OCI-LY1 (cell line): ENCODE results near the gene MEFV.

Experiments used
- H2AFZ ChIP-seq: fragments of 200-600 bp; sonication (generic), shearing (Covaris generic); 2 replicates; pipeline ENCODE4 v1.6.0; 2014; ENCODE audit warnings: antibody characterized with exemption, mild to moderate bottlenecking, low read length
- H3F3A ChIP-seq: fragments of 200-600 bp; sonication (generic), shearing (Covaris generic); 2 replicates; pipeline ENCODE4 v1.6.0; 2014; ENCODE audit warnings: mild to moderate bottlenecking, antibody characterized with exemption, low read length, moderate library complexity; ENCODE audit not compliant: insufficient read depth
- H3K27ac ChIP-seq: fragments of 200-600 bp; sonication (generic); 2 replicates; pipeline ENCODE4 v1.5.1; 2014; ENCODE audit warnings: low read length, mixed run types, mild to moderate bottlenecking, low read depth; ENCODE audit not compliant: poor library complexity, severe bottlenecking
- H3K27me3 ChIP-seq: fragments of 200-600 bp; sonication (generic); 2 replicates; pipeline ENCODE4 v1.6.0; 2014; ENCODE audit warnings: antibody characterized with exemption, mild to moderate bottlenecking, low read length, moderate library complexity; ENCODE audit not compliant: insufficient read depth
- H3K36me3 ChIP-seq: fragments of 200-600 bp; sonication (generic); 2 replicates; pipeline ENCODE4 v1.6.1; 2014; ENCODE audit warnings: mild to moderate bottlenecking, antibody characterized with exemption, low read length, moderate library complexity, mixed read lengths; ENCODE audit not compliant: insufficient read depth
- H3K4me1 ChIP-seq: fragments of 200-600 bp; sonication (generic); 2 replicates; pipeline ENCODE4 v1.5.1; 2014; ENCODE audit warnings: mild to moderate bottlenecking, low read length, moderate library complexity; ENCODE audit not compliant: insufficient read depth, severe bottlenecking
- H3K4me2 ChIP-seq: fragments of 200-600 bp; sonication (generic), shearing (Covaris generic); 2 replicates; pipeline ENCODE4 v1.6.1; 2014; ENCODE audit warnings: low read length
- H3K4me3 ChIP-seq: fragments of 200-600 bp; sonication (generic); 2 replicates; pipeline ENCODE4 v1.5.1; 2014; ENCODE audit warnings: low read length, low read depth, mild to moderate bottlenecking, mixed read lengths; ENCODE audit not compliant: poor library complexity, severe bottlenecking
- H3K79me2 ChIP-seq: fragments of 200-600 bp; shearing (Covaris generic); 2 replicates; pipeline ENCODE4 v1.6.1; 2016; ENCODE audit warnings: mixed run types, low read length, mixed read lengths; ENCODE audit not compliant: insufficient read depth
- H3K9ac ChIP-seq: fragments of 200-600 bp; sonication (generic), shearing (Covaris generic); 2 replicates; pipeline ENCODE4 v1.6.1; 2014; ENCODE audit warnings: mild to moderate bottlenecking, low read length, mixed read lengths
- H3K9me2 ChIP-seq: fragments of 200-600 bp; sonication (generic), shearing (Covaris generic); 2 replicates; pipeline ENCODE4 v1.6.1; 2014; ENCODE audit warnings: low read depth, mild to moderate bottlenecking, low read length, mixed read lengths
- H3K9me3 ChIP-seq: fragments of 200-600 bp; shearing (Covaris generic); 2 replicates; pipeline ENCODE4 v1.6.1; 2014; ENCODE audit warnings: low read length, mixed read lengths
- H4K20me1 ChIP-seq: fragments of 200-600 bp; sonication (generic), shearing (Covaris generic); 2 replicates; pipeline ENCODE4 v1.6.0; 2016; ENCODE audit warnings: mild to moderate bottlenecking, low read length; ENCODE audit not compliant: insufficient read depth
- EZH2 ChIP-seq: fragments of 200-600 bp; sonication (generic), shearing (Covaris generic); IDR thresholded peaks from 2 replicates; pipeline ENCODE4 v1.8.0; 2017; ENCODE audit warnings: borderline replicate concordance, mixed run types, mild to moderate bottlenecking, antibody characterized with exemption, low read length, moderate library complexity, mixed read lengths
- TF ChIP-seq, protein P1 (sequence below): fragments of 200-600 bp; sonication (generic), shearing (Covaris generic); IDR thresholded peaks from 2 replicates; pipeline ENCODE4 v1.5.1; 2017; ENCODE audit warnings: mild to moderate bottlenecking, antibody characterized with exemption, low read length, moderate library complexity, mixed read lengths

Gene MEFV

DNA sequence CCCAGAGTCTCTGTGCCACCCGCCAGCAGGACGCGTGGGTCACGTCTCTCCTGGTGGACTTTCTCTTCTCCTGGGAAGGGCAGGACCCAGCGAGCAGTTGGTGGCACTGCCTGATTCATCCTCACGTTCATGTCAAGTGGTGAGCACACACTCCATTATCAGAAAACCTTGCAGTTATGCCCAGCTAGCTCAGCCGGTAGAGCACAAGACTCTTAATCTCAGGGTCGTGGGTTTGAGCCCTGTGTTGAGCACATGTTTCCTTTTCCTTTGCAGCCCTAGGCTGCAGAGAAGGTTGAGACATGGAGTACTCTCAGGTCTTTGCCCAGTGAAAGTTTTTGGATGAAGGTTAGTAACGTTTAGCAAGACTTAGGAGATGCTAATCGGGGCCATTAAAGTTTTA, 60.5 kb downstream of the MEFV start:
- Histone ChIP-seq H3K9ac (no peak overlapping the region), H3K9me2 (no peaks in the 10 kb centered on the region), H3K79me2 (no peaks in the 10 kb centered on the region), H3K4me3 (no peak overlapping the region), H3F3A (no peaks in the 10 kb centered on the region), H3K9me3 (no peaks in the 10 kb centered on the region), H4K20me1 (no peaks in the 10 kb centered on the region), H3K4me1 (no peaks in the 10 kb centered on the region), H3K27ac (no peak overlapping the region), H3K27me3 (0 out of 2 replicates have a peak, but pooled peaks cover 5% of the 10 kb centered on the region), H3K4me2 (no peak overlapping the region), H2AFZ (no peak overlapping the region), H3K36me3 (no peaks in the 10 kb centered on the region)
- TF ChIP-seq EZH2, result no peak
- TF ChIP-seq, protein P1, sequence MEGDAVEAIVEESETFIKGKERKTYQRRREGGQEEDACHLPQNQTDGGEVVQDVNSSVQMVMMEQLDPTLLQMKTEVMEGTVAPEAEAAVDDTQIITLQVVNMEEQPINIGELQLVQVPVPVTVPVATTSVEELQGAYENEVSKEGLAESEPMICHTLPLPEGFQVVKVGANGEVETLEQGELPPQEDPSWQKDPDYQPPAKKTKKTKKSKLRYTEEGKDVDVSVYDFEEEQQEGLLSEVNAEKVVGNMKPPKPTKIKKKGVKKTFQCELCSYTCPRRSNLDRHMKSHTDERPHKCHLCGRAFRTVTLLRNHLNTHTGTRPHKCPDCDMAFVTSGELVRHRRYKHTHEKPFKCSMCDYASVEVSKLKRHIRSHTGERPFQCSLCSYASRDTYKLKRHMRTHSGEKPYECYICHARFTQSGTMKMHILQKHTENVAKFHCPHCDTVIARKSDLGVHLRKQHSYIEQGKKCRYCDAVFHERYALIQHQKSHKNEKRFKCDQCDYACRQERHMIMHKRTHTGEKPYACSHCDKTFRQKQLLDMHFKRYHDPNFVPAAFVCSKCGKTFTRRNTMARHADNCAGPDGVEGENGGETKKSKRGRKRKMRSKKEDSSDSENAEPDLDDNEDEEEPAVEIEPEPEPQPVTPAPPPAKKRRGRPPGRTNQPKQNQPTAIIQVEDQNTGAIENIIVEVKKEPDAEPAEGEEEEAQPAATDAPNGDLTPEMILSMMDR, result no peak

DNA sequence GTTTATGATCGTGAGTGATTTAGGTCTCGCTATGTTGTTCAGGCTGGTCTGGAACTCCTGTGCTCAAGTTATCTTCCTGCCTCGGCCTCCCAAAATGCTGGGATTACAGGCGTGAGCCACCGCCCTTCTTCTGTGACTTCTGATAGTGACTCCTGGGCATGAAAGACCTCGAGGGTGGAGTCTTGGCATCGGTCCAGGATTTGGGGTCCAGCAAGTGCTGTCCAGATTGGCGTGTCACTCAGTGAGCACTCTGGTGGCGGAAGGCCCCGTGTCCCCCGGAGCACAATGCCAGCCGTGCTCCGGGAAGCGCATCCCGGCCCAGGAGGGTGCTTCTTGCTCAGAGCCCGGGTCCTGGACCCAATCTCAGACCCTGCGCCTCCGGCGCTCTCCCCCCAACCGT, 61.6 kb downstream of the MEFV start:
- no peaks in the 10 kb centered on the region for H3K9me2 ChIP-seq
- H3K79me2 ChIP-seq, result no peaks in the 10 kb centered on the region
- TF ChIP-seq, protein P1, result no peak
- no peak for TF ChIP-seq EZH2
- H3K36me3 ChIP-seq, result no peaks in the 10 kb centered on the region
- H3K27me3 ChIP-seq, result no peaks in the 10 kb centered on the region
- H3K4me1 ChIP-seq, result peaks cover 9% of the 10 kb centered on the region
- H3K27ac ChIP-seq, result no peak overlapping the region
- H3K4me3 ChIP-seq, result no peak overlapping the region
- H3F3A ChIP-seq, result no peaks in the 10 kb centered on the region
- no peak overlapping the region for H3K9ac ChIP-seq
- H3K9me3 ChIP-seq, result no peaks in the 10 kb centered on the region
- no peaks in the 10 kb centered on the region for H4K20me1 ChIP-seq
- H2AFZ ChIP-seq, result no peak overlapping the region
- H3K4me2 ChIP-seq, result no peak overlapping the region

DNA sequence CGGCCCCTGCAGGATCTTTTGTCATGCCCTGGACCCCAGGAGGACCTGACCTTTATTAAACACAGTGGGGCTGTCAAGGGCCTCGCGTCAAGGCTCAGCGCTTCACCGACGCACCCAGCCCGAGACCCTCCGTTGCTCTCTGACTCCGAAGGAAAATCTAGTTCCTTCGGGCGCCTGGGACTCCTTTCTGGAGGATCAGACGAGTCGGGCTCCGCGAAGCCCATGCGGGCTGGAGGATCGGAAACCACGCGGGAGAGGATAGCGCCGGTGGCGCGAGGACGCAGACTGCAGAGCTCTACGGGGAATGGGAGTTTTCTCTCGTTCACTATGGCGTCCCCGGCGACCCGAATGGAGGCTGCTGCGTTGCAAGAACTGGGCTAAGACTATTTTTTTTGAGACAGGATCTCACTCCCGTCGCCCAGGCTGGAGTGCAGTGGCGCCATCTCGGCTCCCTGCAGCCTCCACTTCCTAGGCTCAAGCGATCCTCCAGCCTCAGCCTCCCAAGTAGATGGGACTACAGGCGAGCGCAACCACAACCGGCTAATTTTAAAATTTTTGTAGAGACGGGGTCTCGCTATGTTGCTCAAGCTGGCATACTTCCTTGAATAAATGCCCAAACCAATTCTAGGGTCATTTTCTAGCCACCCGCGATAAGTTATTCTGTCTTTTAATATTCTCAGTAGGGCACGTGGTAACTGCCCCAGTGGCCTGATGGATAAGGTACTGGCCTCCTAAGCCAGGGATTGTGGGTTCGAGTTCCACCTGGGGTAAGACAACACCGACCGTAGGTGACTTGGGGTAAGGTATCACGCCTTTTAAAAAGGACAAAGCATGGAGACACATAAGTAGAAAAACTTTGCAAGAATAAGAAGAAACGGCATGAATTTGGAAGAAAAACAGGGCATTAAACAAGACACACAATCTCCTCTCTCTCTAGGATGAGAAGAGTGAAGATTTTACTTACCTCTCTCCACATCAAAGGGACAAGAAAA, 62.9 kb downstream of the MEFV start:
- Histone ChIP-seq H3K27me3 (no peaks in the 10 kb centered on the region), H3F3A (no peaks in the 10 kb centered on the region), H3K4me2 (no peak overlapping the region), H3K9me2 (no peaks in the 10 kb centered on the region), H2AFZ (no peak overlapping the region), H3K79me2 (no peaks in the 10 kb centered on the region), H3K4me1 (peaks cover 19% of the 10 kb centered on the region), H4K20me1 (no peaks in the 10 kb centered on the region), H3K27ac (no peak overlapping the region), H3K9me3 (no peaks in the 10 kb centered on the region), H3K4me3 (no peak overlapping the region), H3K9ac (no peak overlapping the region), H3K36me3 (no peaks in the 10 kb centered on the region)
- TF ChIP-seq, protein P1, result no peak
